K562 (cell line): ENCODE results near the gene SPON2. TPM values are rescaled to one million over a fixed set of nuclear protein-coding genes. Genes with fewer than 3 reads are reported as not detected.

Experiments
- ATAC-seq: fragments of 200-7000 bp; cut with Tn5 transposase; 3 replicates; pipeline ENCODE4 v1.9.1; 2020; ENCODE audit warnings: moderate library complexity
- BruUV-seq: library from RNA; stranded (reverse); fragments of 400-500 nt; replicated peaks from 2 replicates; lab custom pipeline; 2021; lab: Mats Ljungman, UMichigan
- CTCF ChIA-PET: fragments of 300-600 bp; formaldehyde crosslinking; extraction: SDS; loops from one replicate; lab custom pipeline; 2021; ENCODE audit warnings: low intra/inter-chr PET ratio; lab: Yijun Ruan, JAX
- POLR2A ChIA-PET: fragments of 300-600, 350-650 bp; sonication (Branson Sonifier 250); formaldehyde crosslinking; extraction: SDS; loops from one replicate; lab custom pipeline; 2021; ENCODE audit warnings: antibody characterized with exemption, inconsistent platforms; lab: Yijun Ruan, JAX
- DNase-seq, 4 experiments: peaks; one replicate each; pipeline versions ENCODE4 v3.0.0 to v3.0.0-alpha.2; 2011 to 2018; ENCODE audit warnings: low spot score in 3 of 4, mixed read lengths in 3 of 4; ENCODE audit errors: extremely low read depth in 1 of 4
- FAIRE-seq: peaks from 2 replicates; lab custom pipeline; 2011; peaks lifted over from hg19 to GRCh38; lab: Jason Lieb, UNC
- H2AFZ ChIP-seq: 2 replicates; pipeline ENCODE4 v1.6.0; 2011; ENCODE audit warnings: low read depth, low read length, control low read depth, inconsistent platforms
- H3K27ac ChIP-seq: fragments of 200-600 bp; 3 replicates; pipeline ENCODE4 v1.8.0; 2011; ENCODE audit warnings: low read depth, mild to moderate bottlenecking, control low read depth, inconsistent platforms, low read length, moderate library complexity, mixed read lengths; ENCODE audit errors: extremely low read depth
- H3K27me3 ChIP-seq, 2 experiments: fragments of 300-600 bp in 1 of 2; 2 replicates in 1 of 2; 3 replicates in 1 of 2; pipeline versions ENCODE4 v1.6.0 to v1.8.0; 2011; ENCODE audit warnings: inconsistent platforms in 2 of 2, low read length in 2 of 2, mild to moderate bottlenecking in 1 of 2, mixed read lengths in 1 of 2, moderate library complexity in 1 of 2; ENCODE audit not compliant: control insufficient read depth in 2 of 2, insufficient read depth in 2 of 2
- H3K36me3 ChIP-seq: fragments of 300-600 bp; 3 replicates; pipeline ENCODE4 v1.8.0; 2011; ENCODE audit warnings: mild to moderate bottlenecking, low read length, inconsistent platforms; ENCODE audit not compliant: control insufficient read depth, insufficient read depth
- H3K4me1 ChIP-seq, 2 experiments: fragments of 200-600 bp in 1 of 2; replicated peaks in 1 of 2; 2 replicates in 1 of 2; 3 replicates in 1 of 2; pipeline versions ENCODE4 v1.5.1 to v1.8.0; 2011; ENCODE audit warnings: inconsistent platforms in 2 of 2, low read length in 2 of 2, mild to moderate bottlenecking in 1 of 2, mixed read lengths in 1 of 2, moderate library complexity in 1 of 2; ENCODE audit not compliant: control insufficient read depth in 2 of 2, insufficient read depth in 2 of 2
- H3K4me2 ChIP-seq: 2 replicates; pipeline ENCODE4 v1.6.1; 2011; ENCODE audit warnings: low read length, control low read depth, inconsistent platforms, mixed read lengths; ENCODE audit not compliant: insufficient read depth
- H3K4me3 ChIP-seq: fragments of 200-600 bp; sonication (generic), shearing (Covaris generic); 2 replicates; pipeline ENCODE4 v1.5.1; 2016; ENCODE audit warnings: control low read depth, inconsistent platforms
- H3K79me2 ChIP-seq: fragments of 200-600 bp; 3 replicates; pipeline ENCODE4 v1.8.0; 2011; ENCODE audit warnings: low read length, inconsistent platforms; ENCODE audit not compliant: control insufficient read depth, insufficient read depth
- H3K9ac ChIP-seq, 2 experiments: 2 replicates each; pipeline versions ENCODE4 v1.6.0 to v1.6.1; 2011; ENCODE audit warnings: low read depth in 2 of 2, low read length in 2 of 2, control low read depth in 1 of 2, inconsistent platforms in 1 of 2, mild to moderate bottlenecking in 1 of 2, mixed read lengths in 1 of 2; ENCODE audit not compliant: insufficient read depth in 1 of 2
- H3K9me1 ChIP-seq: one replicate; pipeline ENCODE4 v1.6.0; 2011; ENCODE audit warnings: inconsistent platforms, mild to moderate bottlenecking, low read length, moderate library complexity; ENCODE audit not compliant: control insufficient read depth, insufficient read depth
- H3K9me3 ChIP-seq: replicated peaks from 2 replicates; pipeline ENCODE4 v1.5.1; 2011; ENCODE audit warnings: low read depth, low read length, inconsistent platforms; ENCODE audit not compliant: control insufficient read depth, insufficient read depth
- H4K20me1 ChIP-seq: replicated peaks from 2 replicates; pipeline ENCODE4 v1.6.1; 2011; ENCODE audit warnings: low read length, inconsistent platforms, mixed read lengths; ENCODE audit not compliant: control insufficient read depth, insufficient read depth
- CTBP1 ChIP-seq: fragments of 450-650 bp; IDR thresholded peaks from 2 replicates; pipeline ENCODE4 v1.6.1; 2016; ENCODE audit warnings: borderline replicate concordance
- L3MBTL2 ChIP-seq: fragments of 450-650 bp; IDR thresholded peaks from 2 replicates; pipeline ENCODE4 v1.6.1; 2016; ENCODE audit warnings: mild to moderate bottlenecking, moderate library complexity
- NCOR1 ChIP-seq: fragments of 450-650 bp; IDR thresholded peaks from 2 replicates; pipeline ENCODE4 v1.6.1; 2016; ENCODE audit warnings: mild to moderate bottlenecking, moderate library complexity
- NEUROD1 ChIP-seq: fragments of 150-350 bp; IDR thresholded peaks from 2 replicates; pipeline ENCODE4 v1.6.1; 2014; ENCODE audit warnings: borderline replicate concordance, low read length, low read depth; ENCODE audit not compliant: partially characterized antibody
- SMAD2 ChIP-seq: fragments of 150-350 bp; IDR thresholded peaks from 2 replicates; pipeline ENCODE4 v1.6.1; 2014; ENCODE audit warnings: low read depth, mild to moderate bottlenecking, low read length
- TRIM28 ChIP-seq: fragments of 450-650 bp; IDR thresholded peaks from 2 replicates; pipeline ENCODE4 v1.6.1; 2017
- WGBS: fragments of 100-300 bp; shearing (Covaris generic); methylation state at CpG from one replicate; pipeline ENCODE4 v1.1.6; 2016; ENCODE audit warnings: low coverage, mixed read lengths; ENCODE audit not compliant: insufficient coverage; ENCODE audit errors: missing lambda C conversion rate; 5-methylcytosine and 5-hydroxymethylcytosine counted together
- in situ Hi-C: fragments of 300-500 bp; cut with MboI; formaldehyde crosslinking; loops from 4 replicates; pipeline ENCODE4 v1.15.0; 2018; ENCODE audit warnings: inconsistent platforms, mixed read lengths
- intact Hi-C: fragments of 100-400 bp; cut with micrococcal nuclease; formaldehyde crosslinking; loops from 2 replicates; pipeline ENCODE4 v1.14.2; 2022
- polyA plus RNA-seq, 8 experiments: library from polyadenylated mRNA; depleted of rRNA in 4 of 8; stranded (reverse) in 5 of 8; unstranded in 3 of 8; fragments of >200 nt; fragmentation: Nextera tagmentation in 2 of 8; fragmentation: Illumina TruSeq in 1 of 8; extraction: Ambion mirVana in 2 of 8; extraction: Trizol in 1 of 8; gene quantifications; 2 replicates each; pipeline versions ENCODE4 v1.2.1 to v1.2.3, GENCODE V29; 2011 to 2014; ENCODE audit warnings: inconsistent platforms in 1 of 8, missing spikeins in 1 of 8
- total RNA-seq, 7 experiments: library from RNA; depleted of rRNA in 6 of 7; stranded (reverse); fragments of >200 nt in 6 of 7; fragmentation: Illumina TruSeq in 2 of 7; extraction: Trizol in 2 of 7; gene quantifications; 2 replicates each; pipeline versions ENCODE4 v1.2.1 to v1.2.3, GENCODE V29; 2011 to 2021; ENCODE audit warnings: low replicate concordance in 1 of 7

SPON2 gene
- total and polyA plus RNA-seq, 9 of the 15 experiments (the other 6 are each of a cell fraction or from before 2014, with no cell fraction given), result 0.21 to 2.2 (median 0.83) TPM

GRCh38 chr4:1199556-1200331 lies 27.4 kb upstream of the SPON2 start:
- DNase-seq (no peak), FAIRE-seq (no peak), ATAC-seq (no peak; the same call in 2 of the 3 replicates)
- Histone ChIP-seq H4K20me1 (no peaks in the 10 kb centered on the region), H3K9ac (peak overlapping the region in 1 of 2 experiments; percentile 58; a peak in 1 of 4 replicates), H3K9me3 (no peaks in the 10 kb centered on the region), H3K27me3 (peaks cover 2 to 11% of the 10 kb centered on the region in 2 experiments; a peak in 2 of 5 replicates), H3K36me3 (no peaks in the 10 kb centered on the region), H3K4me1 (peaks cover 20 to 51% of the 10 kb centered on the region in 2 experiments), H3K27ac (no peak overlapping the region), H3K4me3 (no peak overlapping the region), H3K9me1 (no peaks in the 10 kb centered on the region), H3K4me2 (no peak overlapping the region), H2AFZ (0 out of 2 replicates have a peak overlapping the region, but pooled peaks have one; percentile 34), H3K79me2 (no peaks in the 10 kb centered on the region; the same call in 2 of the 3 replicates)
- ChIA-PET CTCF (no interaction called here), POLR2A (interaction anchor here (0.6 to 1.2 kb wide), 5 partner anchors 10 to 654 kb away, joined by 3 to 6 read pairs (median 4); no protein-coding TSS in a partner anchor)
- in situ Hi-C loops, result no loop called here
- no peak for TF ChIP-seq CTBP1
- TF ChIP-seq NEUROD1, result no peak
- no peak for TF ChIP-seq NCOR1
- no peak for TF ChIP-seq TRIM28
- no peak for TF ChIP-seq SMAD2
- 0 out of 2 replicates have a peak, but pooled peaks have one; percentile 21 for TF ChIP-seq L3MBTL2
- intact Hi-C loops, result loop anchor here (5.0 kb wide), 1 partner anchor 32 kb away; no protein-coding TSS in a partner anchor
- WGBS, result 48% methylated on average over 22 of the region's 27 CpGs
- BruUV-seq, result no TSS peak
